ENCODE results near the gene HESX1.

Gene HESX1

DNA sequence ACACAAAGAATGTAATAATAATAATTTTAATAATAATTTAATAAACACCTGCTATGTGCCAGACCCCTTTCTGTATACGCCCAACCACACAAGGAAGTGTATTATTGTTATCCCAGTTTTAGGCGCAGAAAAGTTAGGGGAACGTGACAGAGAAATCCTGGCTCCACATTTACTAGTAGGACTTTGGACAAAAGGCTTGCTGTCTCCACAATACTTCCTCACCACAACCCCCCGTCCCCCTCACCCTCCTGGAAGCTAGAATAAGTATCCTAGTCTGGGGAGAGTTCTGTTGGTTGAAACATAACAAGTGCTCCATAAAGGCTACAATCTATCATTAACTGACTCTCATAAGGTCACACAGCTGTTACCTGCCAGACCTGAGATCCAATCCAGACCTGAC lies 34.1 kb downstream of the HESX1 start:
- Histone ChIP-seq H3K27me3 (ENCODE audit: insufficient read depth, low read depth, severe bottlenecking) (peaks cover 13% of the 10 kb centered on the region), H3K4me3 (ENCODE audit: low read depth, low read length) (no peak overlapping the region), H3K27ac (no peak overlapping the region), H3K9me3 (ENCODE audit: severe bottlenecking) (no peaks in the 10 kb centered on the region), H3K36me3 (no peaks in the 10 kb centered on the region)
- no peak for DNase-seq
- TF ChIP-seq, protein P1, sequence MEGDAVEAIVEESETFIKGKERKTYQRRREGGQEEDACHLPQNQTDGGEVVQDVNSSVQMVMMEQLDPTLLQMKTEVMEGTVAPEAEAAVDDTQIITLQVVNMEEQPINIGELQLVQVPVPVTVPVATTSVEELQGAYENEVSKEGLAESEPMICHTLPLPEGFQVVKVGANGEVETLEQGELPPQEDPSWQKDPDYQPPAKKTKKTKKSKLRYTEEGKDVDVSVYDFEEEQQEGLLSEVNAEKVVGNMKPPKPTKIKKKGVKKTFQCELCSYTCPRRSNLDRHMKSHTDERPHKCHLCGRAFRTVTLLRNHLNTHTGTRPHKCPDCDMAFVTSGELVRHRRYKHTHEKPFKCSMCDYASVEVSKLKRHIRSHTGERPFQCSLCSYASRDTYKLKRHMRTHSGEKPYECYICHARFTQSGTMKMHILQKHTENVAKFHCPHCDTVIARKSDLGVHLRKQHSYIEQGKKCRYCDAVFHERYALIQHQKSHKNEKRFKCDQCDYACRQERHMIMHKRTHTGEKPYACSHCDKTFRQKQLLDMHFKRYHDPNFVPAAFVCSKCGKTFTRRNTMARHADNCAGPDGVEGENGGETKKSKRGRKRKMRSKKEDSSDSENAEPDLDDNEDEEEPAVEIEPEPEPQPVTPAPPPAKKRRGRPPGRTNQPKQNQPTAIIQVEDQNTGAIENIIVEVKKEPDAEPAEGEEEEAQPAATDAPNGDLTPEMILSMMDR (IDR thresholded peaks at IDR 0.05; ENCODE audit: low read depth, low read length) = no peak

DNA sequence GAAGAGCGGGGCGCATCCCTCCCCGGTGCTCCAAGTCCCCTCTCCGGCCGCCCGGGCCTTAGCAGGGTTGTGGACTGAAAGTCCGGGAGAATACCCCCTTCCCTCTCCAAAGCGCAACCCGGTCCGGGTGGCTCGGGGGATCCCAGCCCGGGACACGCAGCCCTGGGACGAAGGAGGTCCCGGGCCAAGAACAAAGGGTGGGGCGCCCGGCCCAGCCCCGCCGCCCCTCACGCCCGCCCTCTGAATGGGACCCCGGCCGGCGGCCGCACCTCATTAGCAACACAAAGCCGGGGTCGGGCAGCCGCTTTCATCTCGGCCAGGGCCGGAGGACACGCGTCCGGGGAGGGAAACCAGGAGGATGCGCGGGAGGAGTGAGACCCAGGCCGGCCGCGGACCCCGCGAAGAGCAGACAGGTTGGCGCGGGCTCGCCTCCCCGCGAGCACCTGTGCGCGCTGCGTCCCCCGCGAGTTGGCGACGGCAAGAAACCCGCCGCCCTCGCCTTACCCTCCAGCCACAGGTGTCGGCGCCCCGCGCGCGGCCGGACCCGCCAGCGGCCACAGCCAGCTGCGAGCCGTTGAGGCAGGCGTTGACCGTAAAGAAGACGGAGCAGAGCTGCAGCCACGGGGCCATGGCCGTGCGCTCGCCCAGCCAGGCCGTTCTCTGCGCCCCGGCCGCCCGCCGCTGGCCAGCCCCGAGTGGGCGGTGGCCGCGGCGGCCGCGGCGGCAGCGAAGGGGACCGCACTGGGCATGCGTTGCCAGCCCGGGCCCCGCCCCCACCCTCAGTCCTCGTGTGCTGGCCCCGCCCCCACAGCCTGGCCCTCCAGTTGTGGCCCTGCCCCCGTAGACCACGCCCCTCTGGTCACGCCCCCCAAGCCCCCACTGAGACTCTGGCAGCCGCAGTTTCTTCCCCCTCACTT lies 34.9 kb downstream of the HESX1 start, which contains the start of gene IL17RD:
Gene IL17RD (minus strand): TSS at position 697 of the 917 bp plus-strand sequence. CDS start 67 bp downstream, at position 630.
- no peaks in the 10 kb centered on the region for H3K9me3 ChIP-seq (ENCODE audit: severe bottlenecking)
- H3K27ac ChIP-seq = no peak within 1 kb of the TSS
- H3K27me3 ChIP-seq (ENCODE audit: insufficient read depth, low read depth, severe bottlenecking) = peaks cover 13% of the 10 kb centered on the region
- DNase-seq = peak; percentile 81
- peak within 1 kb of the TSS; percentile 51 for H3K4me3 ChIP-seq (ENCODE audit: low read depth, low read length)
- no peaks in the 10 kb centered on the region for H3K36me3 ChIP-seq
- TF ChIP-seq, protein P1 (IDR thresholded peaks at IDR 0.05; ENCODE audit: low read depth, low read length) = no peak

DNA sequence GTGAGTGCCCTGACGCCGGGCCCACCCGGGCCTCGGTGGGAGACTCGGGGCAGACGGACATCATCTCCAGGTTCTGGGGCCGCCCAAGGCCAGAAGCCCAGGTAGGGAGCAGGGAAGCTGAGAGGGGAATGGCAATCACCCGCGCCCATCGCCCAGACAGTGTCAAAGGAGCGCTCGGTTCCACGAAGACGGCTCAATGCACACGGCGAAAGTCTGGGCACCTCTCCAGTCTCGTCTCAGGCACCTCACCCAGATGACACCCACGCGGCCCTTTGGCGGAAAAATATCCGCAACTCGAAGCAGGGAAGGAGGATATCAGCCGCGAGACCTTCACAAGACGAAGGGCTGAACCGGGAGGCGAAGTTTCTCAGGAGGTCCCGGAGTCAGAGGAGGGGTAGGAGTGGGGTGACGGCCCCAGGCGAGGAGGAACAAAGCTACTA lies 35.5 kb downstream of the HESX1 start:
- Histone ChIP-seq H3K27me3 (ENCODE audit: insufficient read depth, low read depth, severe bottlenecking) (peaks cover 13% of the 10 kb centered on the region), H3K27ac (no peak overlapping the region), H3K36me3 (no peaks in the 10 kb centered on the region), H3K4me3 (ENCODE audit: low read depth, low read length) (peak overlapping the region; percentile 51), H3K9me3 (ENCODE audit: severe bottlenecking) (no peaks in the 10 kb centered on the region)
- TF ChIP-seq, protein P1 (IDR thresholded peaks at IDR 0.05; ENCODE audit: low read depth, low read length) = no peak
- DNase-seq = peak; percentile 11

DNA sequence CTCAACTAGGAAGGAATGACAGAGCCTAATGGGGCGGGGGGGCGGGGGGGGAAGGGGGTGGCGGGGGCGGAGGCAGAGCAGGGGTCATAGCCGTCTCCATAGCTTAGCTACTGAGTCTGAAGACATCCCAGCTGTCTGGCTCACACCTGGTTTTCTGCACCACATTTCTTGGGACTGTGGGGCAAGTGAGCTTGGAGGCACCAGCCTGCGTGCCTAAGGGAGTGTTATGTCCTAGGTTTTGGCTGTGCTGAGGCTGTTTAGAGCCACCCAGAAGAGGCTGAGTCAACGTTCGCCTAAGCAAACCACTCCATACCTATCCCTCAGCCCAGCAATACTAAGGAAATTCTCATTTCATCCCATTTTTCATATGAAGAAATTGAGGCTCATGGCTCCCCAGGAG lies 36.0 kb downstream of the HESX1 start:
- TF ChIP-seq, protein P1 (IDR thresholded peaks at IDR 0.05; ENCODE audit: low read depth, low read length) = no peak
- no peak overlapping the region for H3K27ac ChIP-seq
- peaks cover 13% of the 10 kb centered on the region for H3K27me3 ChIP-seq (ENCODE audit: insufficient read depth, low read depth, severe bottlenecking)
- no peak overlapping the region for H3K4me3 ChIP-seq (ENCODE audit: low read depth, low read length)
- no peaks in the 10 kb centered on the region for H3K9me3 ChIP-seq (ENCODE audit: severe bottlenecking)
- DNase-seq = no peak
- H3K36me3 ChIP-seq = no peaks in the 10 kb centered on the region

DNA sequence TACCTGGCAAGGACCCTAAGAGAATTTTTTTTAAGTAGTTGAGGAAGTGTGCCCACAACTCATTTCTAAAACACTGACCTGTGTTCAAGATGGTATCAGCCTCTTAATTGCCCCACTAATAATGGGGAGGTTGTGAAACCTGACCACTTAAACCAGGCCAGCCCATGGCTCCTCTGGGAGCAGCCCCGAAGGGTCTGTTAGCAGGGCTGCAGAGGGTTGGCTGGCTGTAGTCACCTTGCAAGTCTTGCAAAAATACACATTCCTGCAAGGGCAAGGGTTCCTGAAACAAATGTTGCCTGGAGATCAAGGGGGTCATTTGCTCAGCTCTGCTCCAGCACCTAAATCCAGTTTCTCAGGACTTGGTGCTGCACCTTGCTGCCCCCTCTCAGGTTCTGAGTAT lies 37.9 kb downstream of the HESX1 start:
- Histone ChIP-seq H3K4me3 (ENCODE audit: low read depth, low read length) (no peak overlapping the region), H3K27me3 (ENCODE audit: insufficient read depth, low read depth, severe bottlenecking) (peaks cover 13% of the 10 kb centered on the region), H3K9me3 (ENCODE audit: severe bottlenecking) (no peaks in the 10 kb centered on the region), H3K36me3 (no peaks in the 10 kb centered on the region), H3K27ac (no peak overlapping the region)
- TF ChIP-seq, protein P1 (IDR thresholded peaks at IDR 0.05; ENCODE audit: low read depth, low read length) = no peak
- no peak for DNase-seq

Data from WERI-Rb-1 (cell line).